OCI-LY7 (cell line): Measurements from ENCODE around the gene TAMM41.

Source experiments
- EZH2phosphoT487 ChIP-seq: fragments of 200-600 bp; sonication (generic); IDR thresholded peaks from 2 replicates; pipeline ENCODE4 v1.6.1; 2018; ENCODE audit warnings: low read depth, borderline replicate concordance, mild to moderate bottlenecking, mixed run types, antibody characterized with exemption, low read length, moderate library complexity, mixed read lengths
- TF ChIP-seq, protein P1 (sequence below): fragments of 200-600 bp; sonication (generic); conservative IDR thresholded peaks from 2 replicates; pipeline ENCODE4 v1.5.1; 2014; ENCODE audit warnings: mild to moderate bottlenecking, antibody characterized with exemption, low read length, moderate library complexity, mixed read lengths

DNA sequence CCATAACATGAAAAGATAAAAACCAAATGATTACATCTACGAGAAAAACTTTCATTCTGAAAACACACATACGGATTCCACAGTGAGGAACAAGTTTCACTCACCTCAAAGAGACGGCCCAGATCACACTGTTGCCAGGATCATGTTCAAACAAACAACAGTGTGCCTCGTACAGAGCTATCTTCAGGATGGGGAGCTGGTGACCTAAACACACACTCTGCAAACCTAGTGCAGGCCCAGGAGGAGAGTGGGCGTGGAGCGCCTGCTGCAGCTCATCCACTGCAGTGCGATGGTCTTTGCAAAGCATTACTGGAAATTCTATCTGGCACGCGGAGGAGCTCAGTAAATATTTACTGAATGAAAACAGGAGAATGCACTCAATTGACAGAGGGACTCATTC is 38.5 kb downstream of the TAMM41 start:
- TF ChIP-seq, protein P1, sequence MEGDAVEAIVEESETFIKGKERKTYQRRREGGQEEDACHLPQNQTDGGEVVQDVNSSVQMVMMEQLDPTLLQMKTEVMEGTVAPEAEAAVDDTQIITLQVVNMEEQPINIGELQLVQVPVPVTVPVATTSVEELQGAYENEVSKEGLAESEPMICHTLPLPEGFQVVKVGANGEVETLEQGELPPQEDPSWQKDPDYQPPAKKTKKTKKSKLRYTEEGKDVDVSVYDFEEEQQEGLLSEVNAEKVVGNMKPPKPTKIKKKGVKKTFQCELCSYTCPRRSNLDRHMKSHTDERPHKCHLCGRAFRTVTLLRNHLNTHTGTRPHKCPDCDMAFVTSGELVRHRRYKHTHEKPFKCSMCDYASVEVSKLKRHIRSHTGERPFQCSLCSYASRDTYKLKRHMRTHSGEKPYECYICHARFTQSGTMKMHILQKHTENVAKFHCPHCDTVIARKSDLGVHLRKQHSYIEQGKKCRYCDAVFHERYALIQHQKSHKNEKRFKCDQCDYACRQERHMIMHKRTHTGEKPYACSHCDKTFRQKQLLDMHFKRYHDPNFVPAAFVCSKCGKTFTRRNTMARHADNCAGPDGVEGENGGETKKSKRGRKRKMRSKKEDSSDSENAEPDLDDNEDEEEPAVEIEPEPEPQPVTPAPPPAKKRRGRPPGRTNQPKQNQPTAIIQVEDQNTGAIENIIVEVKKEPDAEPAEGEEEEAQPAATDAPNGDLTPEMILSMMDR = no peak
- no peak for TF ChIP-seq EZH2phosphoT487
